SJSA1 (cell line): Measurements from ENCODE around the gene HS3ST4. TPM values are rescaled to one million over a fixed set of nuclear protein-coding genes. Genes with fewer than 3 reads are reported as not detected.

Source experiments
- DNase-seq, 2 experiments: peaks; one replicate each; pipeline ENCODE4 v3.0.0-alpha.2; 2015 to 2020; ENCODE audit warnings: low spot score in 2 of 2, low read depth in 1 of 2
- H3K27ac ChIP-seq: fragments of 250-450 bp; sonication (Bioruptor Pico); 2 replicates; pipeline ENCODE4 v1.5.1; 2020; ENCODE audit warnings: mild to moderate bottlenecking, moderate library complexity
- H3K27me3 ChIP-seq: fragments of 250-450 bp; sonication (Bioruptor Pico); replicated peaks from 2 replicates; pipeline ENCODE4 v1.5.1; 2020; ENCODE audit warnings: mild to moderate bottlenecking, moderate library complexity
- H3K36me3 ChIP-seq: fragments of 250-450 bp; sonication (Bioruptor Pico); 2 replicates; pipeline ENCODE4 v1.5.1; 2020; ENCODE audit warnings: mild to moderate bottlenecking
- H3K4me1 ChIP-seq: fragments of 250-450 bp; sonication (Bioruptor Pico); replicated peaks from 2 replicates; pipeline ENCODE4 v1.6.1; 2021; ENCODE audit warnings: mild to moderate bottlenecking
- H3K4me3 ChIP-seq: fragments of 250-450 bp; sonication (Bioruptor Pico); 2 replicates; pipeline ENCODE4 v1.5.1; 2020; ENCODE audit warnings: mild to moderate bottlenecking
- H3K9me3 ChIP-seq: fragments of 250-450 bp; sonication (Bioruptor Pico); replicated peaks from 2 replicates; pipeline ENCODE4 v1.5.1; 2020; ENCODE audit warnings: mild to moderate bottlenecking
- total RNA-seq: library from RNA; depleted of rRNA; stranded (reverse); fragments of >200 nt; shearing (Covaris generic); gene quantifications from 2 replicates; pipeline ENCODE4 v1.2.3, GENCODE V29; 2014

The HS3ST4 gene
- total RNA-seq, 1 experiment from 2014 or later, result not detected

DNA sequence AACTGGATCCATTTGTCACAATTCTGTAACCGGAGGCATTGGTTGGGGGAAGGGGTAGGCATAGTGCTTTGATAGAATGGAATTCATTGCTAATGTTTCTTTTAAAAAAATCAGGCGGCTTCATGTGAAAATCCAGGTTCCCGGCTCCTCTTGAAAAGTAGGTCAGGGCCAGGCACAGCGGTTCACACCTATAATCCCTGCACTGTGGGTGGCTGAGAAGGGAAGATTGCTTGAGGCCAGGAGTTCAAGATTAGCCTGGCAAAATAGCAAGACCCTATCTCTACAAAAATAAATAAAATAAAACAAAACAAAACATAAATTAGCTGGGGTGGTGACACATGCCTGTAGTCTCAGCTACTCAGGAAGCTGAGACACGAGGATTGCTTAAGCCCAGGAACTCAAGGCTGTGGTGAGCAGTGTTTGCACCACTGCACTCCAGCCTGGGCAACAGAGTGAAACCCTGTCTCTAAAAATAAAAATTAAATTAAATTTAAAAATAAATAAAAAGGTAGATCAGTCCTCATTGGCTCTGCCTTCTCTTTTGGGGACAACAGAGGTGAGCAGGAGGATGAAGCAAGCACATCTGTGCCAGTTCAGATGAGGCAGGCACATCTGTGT is 466.5 kb downstream of the HS3ST4 start:
- Histone ChIP-seq H3K27me3 (no peaks in the 10 kb centered on the region), H3K4me3 (no peak overlapping the region), H3K4me1 (no peaks in the 10 kb centered on the region), H3K9me3 (no peaks in the 10 kb centered on the region), H3K36me3 (no peaks in the 10 kb centered on the region), H3K27ac (no peak overlapping the region)
- DNase-seq, result no peak

GRCh38 chr16:26161461-26162180 is 469.9 kb downstream of the HS3ST4 start:
- H3K27me3 ChIP-seq, result no peaks in the 10 kb centered on the region
- no peaks in the 10 kb centered on the region for H3K36me3 ChIP-seq
- no peaks in the 10 kb centered on the region for H3K4me1 ChIP-seq
- no peak overlapping the region for H3K27ac ChIP-seq
- H3K4me3 ChIP-seq, result no peak overlapping the region
- H3K9me3 ChIP-seq, result no peaks in the 10 kb centered on the region
- no peak for DNase-seq

DNA sequence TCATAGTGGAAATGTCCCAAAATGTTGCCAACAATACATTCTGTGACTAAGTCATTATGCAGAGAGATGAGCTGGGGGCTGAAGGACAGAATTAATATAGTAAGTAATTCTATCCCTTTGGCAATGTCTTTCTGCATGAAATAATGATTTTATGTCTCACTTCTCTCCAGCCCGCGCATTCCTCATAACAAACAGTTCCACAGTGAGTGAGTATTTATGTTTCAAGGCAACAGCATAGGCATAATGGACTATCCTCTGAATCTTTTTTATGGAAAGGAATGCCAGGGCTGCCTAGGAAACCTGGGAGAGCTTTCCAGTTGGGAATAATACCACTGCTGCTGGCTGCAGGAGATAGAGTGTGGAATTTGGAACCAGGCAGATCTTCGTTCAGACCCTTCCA is 477.7 kb downstream of the HS3ST4 start:
- H3K9me3 ChIP-seq, result no peaks in the 10 kb centered on the region
- DNase-seq, result no peak
- H3K36me3 ChIP-seq, result no peaks in the 10 kb centered on the region
- H3K27ac ChIP-seq, result no peak overlapping the region
- H3K27me3 ChIP-seq, result no peaks in the 10 kb centered on the region
- H3K4me3 ChIP-seq, result no peak overlapping the region
- no peaks in the 10 kb centered on the region for H3K4me1 ChIP-seq

DNA sequence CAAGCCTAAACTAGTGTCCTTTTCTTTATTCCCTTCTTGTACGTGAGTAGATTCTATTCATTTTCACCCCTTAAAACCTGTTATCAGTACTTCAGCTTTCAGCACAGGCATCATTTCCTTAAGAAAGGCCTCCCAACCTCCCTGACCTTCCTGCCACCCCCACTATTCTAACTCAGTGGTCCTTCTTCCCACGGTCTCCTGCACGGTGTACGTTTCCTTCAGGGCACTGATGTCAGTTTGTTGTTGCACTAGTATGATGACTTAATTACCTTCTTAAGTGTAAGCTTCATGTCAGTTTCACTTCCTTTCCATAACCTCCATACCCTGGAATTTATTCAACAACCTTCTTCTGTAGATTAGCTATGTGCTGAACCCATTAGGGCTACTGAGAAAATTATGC is 484.2 kb downstream of the HS3ST4 start:
- Histone ChIP-seq H3K36me3 (no peaks in the 10 kb centered on the region), H3K27me3 (no peaks in the 10 kb centered on the region), H3K27ac (no peak overlapping the region), H3K9me3 (no peaks in the 10 kb centered on the region), H3K4me3 (no peak overlapping the region), H3K4me1 (no peaks in the 10 kb centered on the region)
- no peak for DNase-seq

GRCh38 chr16:26177438-26177837 is 485.7 kb downstream of the HS3ST4 start:
- Histone ChIP-seq H3K36me3 (no peaks in the 10 kb centered on the region), H3K4me3 (no peak overlapping the region), H3K27me3 (no peaks in the 10 kb centered on the region), H3K27ac (no peak overlapping the region), H3K4me1 (no peaks in the 10 kb centered on the region), H3K9me3 (no peaks in the 10 kb centered on the region)
- DNase-seq, result no peak

- Histone ChIP-seq H3K9me3 (no peaks in the 10 kb centered on the region), H3K36me3 (no peaks in the 10 kb centered on the region), H3K4me1 (no peaks in the 10 kb centered on the region), H3K4me3 (no peak overlapping the region), H3K27ac (no peak overlapping the region), H3K27me3 (no peaks in the 10 kb centered on the region)
- no peak for DNase-seq
These were observed 486.5 kb downstream of the HS3ST4 start for GRCh38 chr16:26178298-26178697.

GRCh38 chr16:26186091-26186615 is 494.4 kb downstream of the HS3ST4 start:
- Histone ChIP-seq H3K36me3 (no peaks in the 10 kb centered on the region), H3K27me3 (no peaks in the 10 kb centered on the region), H3K27ac (no peak overlapping the region), H3K4me1 (no peaks in the 10 kb centered on the region), H3K4me3 (no peak overlapping the region), H3K9me3 (no peaks in the 10 kb centered on the region)
- DNase-seq, result no peak
